22Rv1 (cell line): ENCODE measurements around the gene RAB34.

Experiments used
- CTCF ChIP-seq: fragments of 450-650 bp; IDR thresholded peaks from 2 replicates; pipeline ENCODE4 v1.5.1; 2017; ENCODE audit warnings: mild to moderate bottlenecking
- ZFX ChIP-seq: fragments of 450-650 bp; IDR thresholded peaks from 2 replicates; pipeline ENCODE4 v1.6.1; 2017; ENCODE audit warnings: antibody characterized with exemption, borderline replicate concordance

GRCh38 chr17:28735242-28735722 is 17.6 kb upstream of the RAB34 start:
- TF ChIP-seq CTCF (no peak), ZFX (no peak)
